HG03565 (cell line): ENCODE data around the gene CDC42.

Experiments
- ATAC-seq: cut with Tn5 transposase; IDR thresholded peaks from one replicate; pipeline ENCODE4 v1.9.1; 2021; ENCODE audit warnings: mild to moderate bottlenecking, moderate library complexity; ENCODE audit not compliant: unreplicated experiment

The CDC42 gene

GRCh38 chr1:22126531-22126930, 74.0 kb downstream of the CDC42 start:
- no peak for ATAC-seq

DNA sequence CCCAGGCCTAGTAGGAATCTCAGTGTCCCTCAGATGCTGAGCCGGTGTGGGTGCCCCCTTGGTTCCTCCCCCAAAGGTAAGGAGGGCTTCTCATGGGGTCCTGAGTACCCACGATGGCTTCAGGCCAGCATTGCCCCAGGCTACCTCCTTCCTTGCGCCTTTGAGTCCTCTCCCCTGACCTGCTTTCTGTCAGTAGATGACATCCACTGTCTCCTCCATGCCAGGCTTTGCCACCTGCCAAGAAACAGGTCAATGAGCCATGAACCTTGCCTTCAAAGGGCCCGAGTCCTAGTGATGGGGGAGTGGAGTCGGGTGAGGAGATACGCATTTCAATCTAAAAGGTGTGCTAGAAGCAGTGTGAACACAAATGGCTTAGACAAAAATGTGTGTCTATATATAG, 74.7 kb downstream of the CDC42 start:
- ATAC-seq: no peak

DNA sequence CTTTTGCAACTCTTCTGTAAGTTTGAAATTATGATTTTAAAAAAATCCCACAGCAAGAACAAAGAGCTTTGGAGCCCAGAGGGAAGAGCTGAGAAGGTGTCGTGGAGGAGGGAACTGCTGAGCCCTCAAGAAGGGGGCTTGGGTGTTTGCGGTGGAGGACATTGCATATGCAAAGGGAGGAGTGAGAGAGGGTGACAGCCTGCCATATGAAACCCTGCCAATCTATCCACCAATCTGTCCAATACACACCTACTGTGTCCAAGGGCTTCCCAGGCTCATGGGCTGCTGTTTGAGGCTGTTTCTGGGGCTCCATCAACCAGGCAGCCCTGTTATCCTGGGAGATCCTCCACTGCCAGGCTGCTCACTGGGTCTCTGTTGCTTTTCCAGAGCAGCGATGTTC, 75.2 kb downstream of the CDC42 start:
- ATAC-seq: no peak

DNA sequence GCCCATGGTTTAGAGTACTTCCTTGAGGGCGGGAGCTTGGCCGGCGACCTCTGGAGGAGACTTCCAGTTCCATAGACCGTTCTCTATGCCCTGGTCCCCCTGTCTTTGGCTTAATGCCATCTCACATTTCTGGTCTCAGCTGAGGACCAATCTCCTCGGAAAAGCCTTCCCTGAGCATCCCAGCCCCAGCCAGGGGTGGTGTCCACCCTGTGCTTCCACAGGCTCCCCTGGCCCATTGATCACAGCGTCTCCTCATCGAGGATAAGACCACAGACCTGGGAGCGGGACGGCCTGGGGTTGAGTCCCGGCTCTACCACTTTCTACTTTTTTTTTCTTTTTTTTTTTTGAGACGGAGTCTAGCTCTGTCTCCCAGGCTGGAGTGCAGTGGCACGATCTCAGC, 75.9 kb downstream of the CDC42 start:
- ATAC-seq: no peak

GRCh38 chr1:22129501-22130117, 77.1 kb downstream of the CDC42 start:
- no peak for ATAC-seq

- ATAC-seq: no peak
Observed at GRCh38 chr1:22131062-22131461, 78.6 kb downstream of the CDC42 start.

DNA sequence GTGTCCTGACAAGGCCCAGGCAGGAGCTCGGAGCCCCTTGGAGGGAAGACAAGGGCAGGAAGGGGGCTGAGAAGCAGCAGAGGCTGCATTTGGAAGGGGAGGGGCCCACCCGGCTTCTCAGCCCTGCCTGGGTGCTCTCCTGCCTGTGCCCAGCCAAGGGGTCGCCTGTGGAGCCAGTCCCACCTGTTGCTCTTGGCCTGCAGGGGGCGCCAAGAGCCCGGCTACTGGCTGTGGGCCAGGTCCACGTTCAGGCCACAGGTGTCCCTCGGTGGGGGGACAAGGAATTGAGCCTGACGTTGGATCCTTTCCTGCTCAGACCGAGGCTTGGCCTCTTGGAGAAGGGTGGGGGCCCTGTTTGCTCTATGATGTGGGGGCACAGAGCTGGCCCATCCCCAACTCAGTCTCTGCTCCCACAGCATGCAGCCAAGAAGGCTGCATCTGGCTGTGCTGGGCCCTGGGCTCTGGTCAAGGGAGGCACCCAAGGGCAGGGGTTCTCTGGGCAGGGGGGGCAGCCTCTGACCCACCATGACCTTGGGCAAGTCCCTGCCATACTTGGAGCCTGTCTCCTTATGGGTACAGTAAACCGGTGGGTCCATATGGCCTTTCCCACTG, 79.5 kb downstream of the CDC42 start:
- no peak for ATAC-seq

GRCh38 chr1:22132517-22133235, 80.2 kb downstream of the CDC42 start:
- no peak for ATAC-seq

GRCh38 chr1:22133247-22133930, 80.9 kb downstream of the CDC42 start:
- ATAC-seq: no peak

DNA sequence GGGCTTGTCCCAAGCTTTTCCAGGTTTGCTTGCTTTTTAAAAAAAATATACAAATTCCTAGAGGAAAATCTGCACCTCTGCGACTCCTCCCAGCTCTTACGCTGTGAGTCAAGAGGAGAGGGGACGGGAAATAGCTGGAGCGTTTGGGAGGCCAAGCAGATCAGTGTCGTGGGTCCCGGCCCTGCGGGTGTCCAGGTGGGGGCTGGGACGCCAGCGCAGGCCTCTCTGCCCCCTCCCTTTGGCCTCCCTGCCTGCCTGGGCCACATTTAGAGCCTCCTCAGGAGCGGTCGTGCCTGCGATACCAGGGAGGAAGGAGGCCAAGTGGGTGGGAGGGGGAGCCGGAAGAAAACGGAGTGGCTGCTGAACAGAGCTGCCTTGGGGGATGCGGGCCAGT, 81.4 kb downstream of the CDC42 start:
- no peak for ATAC-seq

DNA sequence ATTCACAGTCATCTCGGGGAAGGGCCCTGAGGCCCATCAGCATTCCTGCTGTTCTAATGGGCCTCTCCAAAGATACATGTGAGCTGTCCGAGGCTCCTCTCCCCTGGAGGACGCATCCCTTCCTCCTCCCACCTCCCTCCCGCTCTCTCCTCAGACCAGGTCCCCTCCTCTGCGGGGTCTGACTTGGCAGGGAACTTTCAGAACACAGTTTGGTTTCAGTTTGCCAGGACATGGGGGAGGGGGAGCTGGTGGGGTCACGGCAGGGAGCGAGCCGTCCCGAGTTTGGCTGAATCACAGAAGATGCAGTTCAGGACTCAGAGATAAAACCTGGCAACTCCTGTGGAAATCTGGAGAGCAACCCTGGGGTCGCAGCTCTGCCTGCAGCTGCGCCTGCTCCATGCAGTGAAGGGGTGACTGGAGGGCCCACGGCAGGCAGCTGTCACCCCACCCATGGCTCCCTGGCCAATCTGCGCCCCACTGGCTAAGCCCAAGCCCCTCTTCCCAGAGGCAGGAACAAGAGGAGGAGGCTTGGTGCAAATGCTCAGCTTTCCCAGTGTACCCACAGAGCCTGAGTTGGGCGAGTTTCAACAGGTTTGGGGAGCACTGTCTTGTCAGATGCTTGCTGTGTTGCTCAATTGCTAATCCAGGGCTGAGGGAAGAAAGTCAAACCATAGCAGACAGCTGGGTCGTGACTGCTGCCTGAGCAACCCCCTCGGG, 84.7 kb downstream of the CDC42 start:
- no peak for ATAC-seq

GRCh38 chr1:22139066-22139594, 86.6 kb downstream of the CDC42 start:
- no peak for ATAC-seq

DNA sequence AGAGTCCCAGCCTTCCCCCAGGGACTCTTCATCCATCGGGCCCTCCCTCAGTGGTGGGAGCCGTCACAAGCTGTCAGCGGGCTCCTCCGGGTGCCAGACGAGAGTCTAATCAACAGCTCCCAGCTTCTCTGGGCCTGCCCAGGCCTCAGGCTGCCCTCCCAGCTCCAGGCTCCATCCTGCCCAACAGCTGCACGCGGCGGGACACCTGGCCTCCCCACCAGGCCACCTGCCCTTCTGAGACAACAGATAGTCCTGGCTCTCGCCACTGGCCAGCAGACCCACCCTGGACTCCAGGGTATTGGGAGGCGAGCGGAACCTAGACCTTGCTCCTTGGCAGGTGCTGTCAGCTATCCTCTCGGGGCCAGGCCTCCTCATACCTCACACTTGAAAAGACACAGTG, 87.3 kb downstream of the CDC42 start:
- no peak for ATAC-seq
